Spleen (tissue), 7 donors: ENCODE data around the gene FAM9C.

Source experiments
- POLR2A ChIP-seq, 3 donors: fragments of 450-650 bp; IDR thresholded peaks; one replicate each; pipeline ENCODE4 v1.5.1; 2017; ENCODE audit warnings: antibody characterized with exemption in 3 of 3, mild to moderate bottlenecking in 1 of 3
- TF ChIP-seq, protein P1 (sequence below), 11 experiments: fragments of 200-600 bp in 7 of 11; fragments of 450-650 bp in 4 of 11; sonication (generic) in 4 of 11; IDR thresholded peaks in 8 of 11; conservative IDR thresholded peaks in 3 of 11; 1 replicate in 7 of 11; 2 replicates in 4 of 11; pipeline versions ENCODE4 v1.4.0 to v1.8.0; 2016 to 2021; ENCODE audit warnings: antibody characterized with exemption in 11 of 11, inconsistent platforms in 4 of 11, mild to moderate bottlenecking in 1 of 11
- donor health status: DM: no; HTN: no; CAD: no; lungs with moderate emphysema.
- donor health status: DM: no; HTN: no; CAD: no.
- donor health status: DM: no; HTN: no; CAD: no.

DNA sequence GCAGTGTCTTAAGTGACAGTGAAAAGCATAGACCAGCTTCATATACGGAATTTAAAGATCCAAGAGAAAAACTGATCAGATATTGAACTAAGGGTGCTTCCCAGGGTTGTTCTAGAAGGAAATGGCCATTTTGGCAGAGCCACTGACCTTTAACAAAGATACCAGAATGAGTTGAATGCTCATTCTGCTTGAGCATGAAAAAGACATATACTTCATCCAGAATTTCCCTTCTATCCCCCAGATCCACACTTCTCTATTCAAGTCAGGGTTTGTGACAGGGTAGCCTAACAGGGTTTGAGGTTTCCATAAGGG is 45.6 kb upstream of the FAM9C start:
- no peak for TF ChIP-seq POLR2A (IDR thresholded peaks at IDR 0.05)
- TF ChIP-seq, protein P1, sequence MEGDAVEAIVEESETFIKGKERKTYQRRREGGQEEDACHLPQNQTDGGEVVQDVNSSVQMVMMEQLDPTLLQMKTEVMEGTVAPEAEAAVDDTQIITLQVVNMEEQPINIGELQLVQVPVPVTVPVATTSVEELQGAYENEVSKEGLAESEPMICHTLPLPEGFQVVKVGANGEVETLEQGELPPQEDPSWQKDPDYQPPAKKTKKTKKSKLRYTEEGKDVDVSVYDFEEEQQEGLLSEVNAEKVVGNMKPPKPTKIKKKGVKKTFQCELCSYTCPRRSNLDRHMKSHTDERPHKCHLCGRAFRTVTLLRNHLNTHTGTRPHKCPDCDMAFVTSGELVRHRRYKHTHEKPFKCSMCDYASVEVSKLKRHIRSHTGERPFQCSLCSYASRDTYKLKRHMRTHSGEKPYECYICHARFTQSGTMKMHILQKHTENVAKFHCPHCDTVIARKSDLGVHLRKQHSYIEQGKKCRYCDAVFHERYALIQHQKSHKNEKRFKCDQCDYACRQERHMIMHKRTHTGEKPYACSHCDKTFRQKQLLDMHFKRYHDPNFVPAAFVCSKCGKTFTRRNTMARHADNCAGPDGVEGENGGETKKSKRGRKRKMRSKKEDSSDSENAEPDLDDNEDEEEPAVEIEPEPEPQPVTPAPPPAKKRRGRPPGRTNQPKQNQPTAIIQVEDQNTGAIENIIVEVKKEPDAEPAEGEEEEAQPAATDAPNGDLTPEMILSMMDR (IDR thresholded peaks at IDR 0.05 in 8 of 11, conservative IDR thresholded peaks at IDR 0.05 in 3 of 11), result no peak
